NCI-H345 treated with DMSO at 0.1 percent for 48 hours (cell line): Measurements from ENCODE around the gene PRR18.
A peak's percentile ranks its signal among the peaks of the same experiment; 100 is the strongest.
"Not testable (repeated sequence)": the region's sequence is repeated elsewhere in the genome, so short reads cannot be mapped to it uniquely, and the experiment has no call there.

Experiments
- DNase-seq: peaks from one replicate; lab custom pipeline; 2025; ENCODE audit not compliant: unreplicated experiment; lab: John Stamatoyannopoulos, UW

PRR18 gene

GRCh38 chr6:166308033-166308768 lies at the start of gene PRR18:
Gene PRR18 (minus strand): TSS chr6:166308392. CDS start chr6:166308142, 250 bp downstream.
- peak; percentile 33 for DNase-seq

DNA sequence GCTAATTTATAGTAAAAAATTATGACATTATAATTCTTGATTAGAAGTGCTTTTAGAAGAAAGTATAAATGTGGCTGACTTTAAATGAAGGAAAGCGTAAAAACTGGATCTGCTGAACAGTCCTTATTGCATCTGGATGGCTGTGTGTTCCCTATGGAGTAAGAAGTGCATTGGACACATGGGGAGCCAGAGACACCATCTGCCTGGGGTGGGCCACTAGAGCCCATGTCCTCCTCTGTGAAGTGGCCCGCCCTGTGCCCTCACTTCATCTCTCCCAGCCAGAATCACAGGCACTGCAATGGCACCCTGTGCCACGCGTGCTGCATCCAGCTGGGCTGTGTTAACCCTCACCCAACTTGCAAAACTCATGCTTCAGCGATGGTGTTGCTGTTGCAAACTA lies 47.4 kb upstream of the PRR18 start:
- no peak for DNase-seq

DNA sequence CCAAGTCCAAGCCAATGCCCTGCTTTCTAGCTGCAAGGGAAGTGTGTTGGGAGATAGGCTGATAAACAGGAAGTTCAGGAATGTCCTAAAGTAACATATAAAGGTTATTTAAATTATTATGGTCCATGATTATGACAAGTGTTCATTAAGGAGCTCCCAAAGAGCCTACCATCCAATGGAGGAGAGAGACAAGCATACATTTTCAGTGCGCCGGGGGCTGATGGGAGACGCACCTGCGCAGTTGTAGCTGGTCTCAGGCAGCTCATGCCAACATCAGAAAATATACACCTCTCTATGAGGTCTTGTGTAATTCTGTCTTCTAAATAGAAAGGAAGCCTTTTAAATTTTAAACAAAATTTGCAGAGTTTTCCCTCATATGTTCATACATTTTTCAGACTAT lies 46.8 kb upstream of the PRR18 start:
- DNase-seq, result no peak

DNA sequence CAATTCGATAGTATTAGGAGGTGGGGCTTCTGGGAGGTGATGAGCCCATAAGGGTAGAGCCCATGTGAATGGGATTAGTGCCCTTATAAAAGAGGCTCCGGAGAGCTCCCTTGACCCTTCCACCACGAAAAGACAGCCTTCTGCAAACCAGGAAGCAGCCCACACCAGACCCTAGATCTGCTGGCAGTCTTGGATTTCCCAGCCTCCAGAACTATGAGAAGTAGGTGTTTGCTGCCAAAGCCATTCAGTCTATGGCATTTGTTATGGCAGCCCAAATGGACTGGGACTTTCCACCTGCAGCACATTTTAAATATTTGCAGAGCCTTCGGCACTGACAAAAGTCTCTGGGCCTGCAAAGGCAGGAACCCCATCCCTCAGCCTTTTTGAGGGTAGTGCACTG lies 46.0 kb upstream of the PRR18 start:
- no peak for DNase-seq

GRCh38 chr6:166353507-166353906 lies 45.3 kb upstream of the PRR18 start:
- DNase-seq, result no peak

DNA sequence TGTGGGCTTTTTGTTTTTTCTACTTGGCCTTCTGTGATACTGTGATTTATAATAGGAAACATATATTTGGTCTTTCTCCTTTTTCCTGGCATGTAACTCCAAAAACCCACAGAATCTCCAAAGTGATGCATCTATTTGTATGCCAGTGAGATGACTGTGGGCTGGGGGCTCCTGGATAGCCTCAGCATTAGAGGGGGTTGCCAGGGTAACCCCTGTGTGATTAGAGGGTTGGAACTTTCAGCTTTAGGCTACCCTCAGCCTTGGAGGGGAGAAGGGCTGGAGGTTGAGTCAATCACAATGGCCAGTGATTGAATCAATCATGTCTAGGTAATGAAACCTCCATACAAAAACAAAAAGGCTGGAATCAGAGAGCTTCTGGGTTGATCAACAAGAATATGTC lies 44.7 kb upstream of the PRR18 start:
- no peak for DNase-seq

DNA sequence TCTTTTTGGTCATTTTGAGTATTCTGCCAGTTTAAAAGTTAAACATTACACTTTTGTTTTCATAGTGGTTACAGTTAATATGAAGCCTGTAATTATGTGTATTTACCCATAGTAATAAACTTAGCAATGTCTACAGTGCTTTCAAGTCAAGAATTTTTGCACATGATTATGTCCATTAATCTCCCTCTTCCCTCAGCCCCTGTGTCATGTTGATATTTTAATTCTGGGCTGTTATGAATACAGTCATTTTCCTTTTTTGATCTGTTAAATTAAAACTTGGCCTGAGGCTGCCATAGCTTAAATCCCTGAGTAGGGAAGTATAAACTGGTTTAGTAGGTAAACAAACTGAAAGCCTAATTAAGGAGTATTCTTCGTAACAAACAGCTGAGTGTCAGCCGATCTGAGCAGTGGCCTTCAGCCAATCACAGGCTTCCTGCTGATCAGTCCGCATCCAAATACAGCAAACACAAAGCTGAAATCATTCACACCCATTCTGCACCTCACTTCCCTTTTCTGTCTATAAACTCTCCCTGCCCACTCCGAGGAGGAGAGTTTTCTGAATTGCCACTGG lies 43.6 kb upstream of the PRR18 start:
- DNase-seq, result peak; percentile 7

- DNase-seq, result no peak
Measured at GRCh38 chr6:166348305-166348949, 40.2 kb upstream of the PRR18 start.

DNA sequence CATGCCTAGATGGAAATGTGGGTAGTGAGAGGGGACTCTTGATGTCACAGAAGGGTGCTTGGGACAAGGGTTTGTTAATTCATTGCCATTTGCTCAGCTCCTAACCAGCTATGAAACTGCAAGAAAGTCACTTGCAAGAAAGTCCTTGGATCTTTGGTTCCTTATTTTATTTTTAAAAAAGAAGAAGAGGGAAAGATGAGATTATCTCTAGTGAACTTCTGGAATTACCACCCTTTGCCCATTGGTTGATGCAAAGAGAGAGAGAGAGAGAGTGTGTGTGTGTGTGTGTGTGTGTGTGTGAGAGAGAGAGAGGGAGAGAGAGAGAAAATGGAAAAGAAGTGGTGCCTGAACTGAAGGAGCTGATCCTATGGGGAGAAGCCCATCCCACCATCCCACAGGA lies 38.8 kb upstream of the PRR18 start:
- DNase-seq, result no peak

- no peak for DNase-seq
Measured at GRCh38 chr6:166346449-166346848, 38.3 kb upstream of the PRR18 start.

- DNase-seq, result not testable (repeated sequence)
Measured at GRCh38 chr6:166345672-166346071, 37.5 kb upstream of the PRR18 start.

DNA sequence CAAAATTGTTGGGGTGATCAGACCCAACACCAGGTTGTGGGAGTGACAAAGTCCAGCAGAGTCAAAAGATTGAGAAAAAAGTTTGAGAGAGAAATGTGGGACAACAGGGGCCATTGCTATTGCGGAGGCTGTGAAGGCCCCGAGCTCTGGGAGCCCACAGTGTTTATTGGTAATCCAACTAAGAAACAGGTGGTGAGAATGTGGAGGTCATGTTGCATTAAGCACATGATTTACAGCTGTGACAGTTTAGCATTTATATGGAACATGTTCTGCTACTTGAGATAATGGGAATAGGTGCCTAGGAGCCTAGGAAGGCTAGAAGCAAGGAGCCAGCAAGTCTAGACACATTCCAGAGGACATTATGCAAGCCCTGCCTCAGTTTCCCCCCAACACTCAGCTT lies 36.7 kb upstream of the PRR18 start:
- not testable (repeated sequence) for DNase-seq

DNA sequence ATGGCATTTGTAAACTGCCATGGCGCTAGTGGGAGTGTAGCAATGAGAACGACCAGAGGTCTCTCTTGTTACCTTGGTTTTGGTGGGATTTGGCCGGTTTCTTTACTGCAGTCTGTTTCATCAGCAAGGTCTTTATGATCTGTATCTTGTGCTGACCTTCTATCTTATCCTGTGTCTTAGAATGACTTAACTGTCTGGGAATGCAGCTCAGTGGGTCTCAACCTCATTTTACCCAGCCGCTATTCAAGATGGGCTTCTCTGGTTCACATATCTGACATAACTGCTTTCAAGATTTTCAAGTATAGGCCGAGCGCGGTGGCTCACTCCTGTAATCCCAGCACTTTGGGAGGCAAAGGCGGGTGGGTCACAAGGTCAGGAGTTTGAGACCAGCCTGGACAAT lies 36.0 kb upstream of the PRR18 start:
- no peak for DNase-seq

- DNase-seq, result no peak
Measured at GRCh38 chr6:166343150-166343487, 34.9 kb upstream of the PRR18 start.

- peak; percentile 58 for DNase-seq
Measured at GRCh38 chr6:166342349-166343149, 34.4 kb upstream of the PRR18 start, which contains the start of gene SFT2D1. Gene SFT2D1 (minus strand): TSS chr6:166342545. CDS start chr6:166342481, 64 bp downstream.

- no peak for DNase-seq
Measured at GRCh38 chr6:166341977-166342348, 33.8 kb upstream of the PRR18 start.

GRCh38 chr6:166341464-166341863 lies 33.3 kb upstream of the PRR18 start:
- DNase-seq, result no peak

GRCh38 chr6:166338854-166339253 lies 30.7 kb upstream of the PRR18 start:
- DNase-seq, result no peak

DNA sequence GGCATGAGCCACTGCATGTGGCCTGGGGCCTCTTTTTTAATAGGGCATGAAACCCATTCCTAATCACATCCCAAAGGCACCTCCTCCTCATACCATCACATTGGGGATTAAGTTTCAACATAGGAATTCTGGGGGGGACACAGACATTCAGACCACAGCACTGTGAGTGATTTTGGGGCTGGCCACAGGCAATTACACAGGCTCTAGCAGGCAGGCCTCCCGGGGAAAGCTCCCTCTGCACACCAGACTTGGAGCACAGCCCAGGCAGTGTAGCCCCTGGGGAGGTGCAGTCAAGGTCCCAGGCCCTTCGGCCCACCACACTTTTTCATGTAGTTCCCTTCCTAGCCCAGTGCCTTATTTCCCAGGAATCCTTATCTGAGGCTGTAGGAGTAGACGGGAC lies 28.7 kb upstream of the PRR18 start:
- no peak for DNase-seq

GRCh38 chr6:166335378-166336302 lies 27.4 kb upstream of the PRR18 start:
- no peak for DNase-seq

DNA sequence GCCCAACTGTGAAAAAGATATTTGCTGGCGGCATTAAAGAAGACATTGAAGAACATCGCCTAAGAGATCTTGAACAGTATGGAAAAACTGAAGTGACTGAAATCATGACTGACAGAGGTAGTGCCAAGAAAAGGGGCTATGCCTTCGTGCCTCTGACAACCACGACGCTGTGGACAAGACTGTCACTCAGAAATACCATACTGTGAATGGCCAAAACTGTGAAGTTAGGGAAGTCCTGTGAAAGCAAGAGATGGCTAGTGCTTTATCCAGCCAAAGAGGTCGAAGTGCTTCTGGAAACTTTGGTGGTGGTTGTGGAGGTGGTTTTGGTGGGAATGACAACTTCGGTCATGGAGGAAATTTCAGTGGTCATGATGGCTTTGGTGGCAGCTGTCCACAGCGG lies 26.7 kb upstream of the PRR18 start:
- no peak for DNase-seq
